Pancreas (tissue), 10 donors: ENCODE measurements around the gene TMCC1. TPM values are rescaled to one million over a fixed set of nuclear protein-coding genes. Genes with fewer than 3 reads are reported as not detected.

Experiments
- ATAC-seq, 4 donors: fragments of 200-7000 bp; cut with Tn5 transposase; one replicate each; pipeline versions ENCODE4 v1.8.0 to v1.9.1; 2020; ENCODE audit warnings: mild to moderate bottlenecking in 4 of 4, moderate library complexity in 4 of 4
- DNase-seq, 6 donors: peaks; one replicate each; pipeline ENCODE4 v3.0.0-alpha.2; 2020
- FAIRE-seq: peaks from 2 replicates; lab custom pipeline; 2012; peaks lifted over from hg19 to GRCh38; lab: Jason Lieb, UNC
- H3K27ac ChIP-seq, 4 donors: fragments of 200-600 bp; sonication (generic); 1 replicate in 3 of 4; 2 replicates in 1 of 4; pipeline versions ENCODE4 v1.5.0 to v1.8.0; 2020
- H3K27me3 ChIP-seq, 4 donors: fragments of 200-600 bp; one replicate each; pipeline ENCODE4 v1.8.0; 2021
- H3K36me3 ChIP-seq, 3 donors: fragments of 200-600 bp; sonication (generic) in 1 of 3; one replicate each; pipeline versions ENCODE4 v1.5.0 to v1.8.0; 2020 to 2021
- H3K4me1 ChIP-seq, 3 donors: fragments of 200-600 bp; one replicate each; pipeline ENCODE4 v1.8.0; 2021
- H3K4me3 ChIP-seq, 4 donors: fragments of 200-600 bp; sonication (generic) in 2 of 4; one replicate each; pipeline versions ENCODE4 v1.5.0 to v1.8.0; 2020 to 2021
- H3K9me3 ChIP-seq, 4 donors: fragments of 200-600 bp; one replicate each; pipeline ENCODE4 v1.8.0; 2021
- CTCF ChIP-seq, 4 donors: fragments of 200-600 bp; sonication (generic) in 3 of 4; IDR thresholded peaks; one replicate each; pipeline versions ENCODE4 v1.5.0 to v1.8.0; 2021; ENCODE audit warnings: antibody characterized with exemption in 4 of 4
- WGBS, 2 donors: extraction: QIAGEN DNeasy Blood & Tissue Kit; methylation state at CpG; one replicate each; pipeline ENCODE4 v1.1.7; 2013; 5-methylcytosine and 5-hydroxymethylcytosine counted together
- intact Hi-C, 3 donors: fragments of 100-400 bp; cut with DNase I; formaldehyde crosslinking; loops; one replicate each; pipeline versions ENCODE4 v1.11.1 to v1.14.2; 2022
- polyA plus RNA-seq, 2 donors: library from polyadenylated mRNA; stranded (reverse); fragments of 200-250 nt; gene quantifications; one replicate each; pipeline ENCODE4 v1.2.3, GENCODE V29; 2013
- total RNA-seq, 6 donors: library from RNA; stranded (reverse); fragmentation: NEBNext Ultra II Directional in 4 of 6; extraction: Animal tissue kit (Norgen Biotek cat#: 25700) in 4 of 6; gene quantifications; one replicate each; pipeline versions ENCODE4 v1.2.1 to v1.2.4, GENCODE V29; 2021 to 2023
- donor health status: healthy with polysubstance abuse.
- donor health status: DM: no; HTN: no; CAD: no; lungs with moderate emphysema.
- donor health status: DM: no; HTN: no; CAD: no.
- donor health status: control.
- donor health status: control.
- donor health status: Bipolar disorder and iron deficiency.
- donor health status: DM: yes; HTN: yes; CAD: no.
- donor health status: DM: no; HTN: no; CAD: no.
- donor health status: DM: no; HTN: no; CAD: no.
- donor health status: DM: yes; HTN: yes; CAD: no.

The TMCC1 gene
- total and polyA plus RNA-seq, 8 donors = 5.6 to 27.5 (median 16.9) TPM

- WGBS, 2 donors = 1% methylated on average over 36 to 49 of the region's 49 CpGs
- DNase-seq = peak; percentile 90 to 96 (median 94)
- Histone ChIP-seq H3K4me1 (peaks cover 5 to 24% (median 9%) of the 10 kb centered on the region in 3 donors), H3K4me3 (peak overlapping the region; percentile 43 to 74 (median 56)), H3K36me3 (no peaks in the 10 kb centered on the region), H3K27ac (peak overlapping the region; percentile 81 to 97 (median 93)), H3K27me3 (no peaks in the 10 kb centered on the region), H3K9me3 (no peaks in the 10 kb centered on the region)
- peak; percentile 90 to 93 (median 92) for ATAC-seq
- FAIRE-seq = no peak
- intact Hi-C loops = no loop called here
- no peak for TF ChIP-seq CTCF (IDR thresholded peaks at IDR 0.05)
Observed at GRCh38 chr3:129626744-129627349, 266.7 kb downstream of the TMCC1 start.

GRCh38 chr3:129625072-129625874 is 268.2 kb downstream of the TMCC1 start:
- no peak overlapping the region for H3K4me3 ChIP-seq
- ATAC-seq = no peak
- 85 to 87% methylated on average over 12 of the region's 12 CpGs for WGBS, 2 donors
- no peaks in the 10 kb centered on the region for H3K27me3 ChIP-seq
- H3K36me3 ChIP-seq = no peaks in the 10 kb centered on the region
- intact Hi-C loops = no loop called here
- peak in 3 of 6 donors; percentile 21 to 64 (median 31) for DNase-seq
- no peak for TF ChIP-seq CTCF (IDR thresholded peaks at IDR 0.05)
- no peaks in the 10 kb centered on the region for H3K9me3 ChIP-seq
- peaks cover 5 to 24% (median 9%) of the 10 kb centered on the region in 3 donors for H3K4me1 ChIP-seq
- no peak for FAIRE-seq
- H3K27ac ChIP-seq = peak overlapping the region; percentile 24 to 97 (median 88)

GRCh38 chr3:129624347-129625071 is 269.0 kb downstream of the TMCC1 start:
- ATAC-seq = no peak
- no peaks in the 10 kb centered on the region for H3K27me3 ChIP-seq
- H3K36me3 ChIP-seq = no peaks in the 10 kb centered on the region
- FAIRE-seq = no peak
- no peak overlapping the region for H3K4me3 ChIP-seq
- H3K4me1 ChIP-seq = peaks cover 5 to 24% (median 9%) of the 10 kb centered on the region in 3 donors
- H3K27ac ChIP-seq = peak overlapping the region in 3 of 4 donors; percentile 24 to 97 (median 96)
- DNase-seq = peak in 3 of 6 donors; percentile 19 to 48 (median 47)
- 79 to 81% methylated on average over 11 of the region's 11 CpGs for WGBS, 2 donors
- intact Hi-C loops = no loop called here
- H3K9me3 ChIP-seq = no peaks in the 10 kb centered on the region
- TF ChIP-seq CTCF (IDR thresholded peaks at IDR 0.05) = no peak

GRCh38 chr3:129623447-129624118 is 269.9 kb downstream of the TMCC1 start:
- 33 to 38% methylated on average over 17 of the region's 17 CpGs for whole genome bisulfite sequencing, 2 donors
- H3K9me3 ChIP-seq = no peaks in the 10 kb centered on the region
- H3K27me3 ChIP-seq = no peaks in the 10 kb centered on the region
- peak; percentile 38 to 77 (median 68) for DNase-seq
- TF ChIP-seq CTCF (IDR thresholded peaks at IDR 0.05) = no peak
- no peak for FAIRE-seq
- peak in 1 of 4 donors; percentile 4 for ATAC-seq
- intact Hi-C loops = no loop called here
- peak overlapping the region in 2 of 4 donors; percentile 27 to 60 for H3K27ac ChIP-seq
- no peak overlapping the region for H3K4me3 ChIP-seq
- H3K4me1 ChIP-seq = peaks cover 5 to 24% (median 9%) of the 10 kb centered on the region in 3 donors
- H3K36me3 ChIP-seq = no peaks in the 10 kb centered on the region
